ENCODE measurements around the gene SAP130.

Gene SAP130

DNA sequence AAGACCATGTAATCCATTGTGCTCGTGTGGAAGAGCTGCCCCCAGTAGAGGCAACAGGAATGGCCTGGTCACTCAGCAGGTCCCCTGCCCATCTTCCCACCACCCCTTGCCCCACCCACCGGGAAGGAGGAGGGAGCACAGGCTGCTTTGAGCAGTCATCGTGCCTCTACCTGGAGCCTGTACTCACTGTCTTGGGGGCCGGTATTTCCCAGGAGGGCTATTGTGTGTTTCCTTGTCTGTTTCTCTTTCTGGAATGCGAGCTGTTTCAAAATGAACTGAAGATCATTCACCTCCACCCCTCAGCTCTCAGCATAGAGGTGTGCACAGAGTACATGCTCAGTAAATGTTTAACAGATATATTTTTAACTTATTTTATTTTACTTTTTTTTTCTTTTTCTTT, 134.4 kb downstream of the SAP130 start:
- no peak for DNase-seq (ENCODE audit: low read depth)

DNA sequence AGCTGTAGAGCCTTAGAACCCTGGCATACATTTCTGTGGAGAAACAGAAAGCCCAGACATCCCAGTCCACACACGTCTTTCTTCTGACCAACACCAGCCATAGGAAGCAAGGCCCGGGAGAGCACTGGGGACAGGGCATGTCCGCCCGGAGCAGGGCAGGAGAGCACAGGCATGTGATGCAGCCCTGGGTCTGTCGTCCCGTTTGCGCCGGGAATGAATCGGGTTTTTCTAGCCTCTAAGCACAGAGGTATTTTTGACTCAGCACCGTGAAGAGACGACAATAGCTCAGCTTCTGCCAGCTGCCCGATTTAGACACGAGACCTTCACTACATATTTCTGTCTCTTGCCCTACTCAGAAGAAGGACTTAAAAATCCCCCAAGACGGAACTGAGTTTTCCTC, 134.8 kb downstream of the SAP130 start:
- no peak for DNase-seq (ENCODE audit: low read depth)

DNA sequence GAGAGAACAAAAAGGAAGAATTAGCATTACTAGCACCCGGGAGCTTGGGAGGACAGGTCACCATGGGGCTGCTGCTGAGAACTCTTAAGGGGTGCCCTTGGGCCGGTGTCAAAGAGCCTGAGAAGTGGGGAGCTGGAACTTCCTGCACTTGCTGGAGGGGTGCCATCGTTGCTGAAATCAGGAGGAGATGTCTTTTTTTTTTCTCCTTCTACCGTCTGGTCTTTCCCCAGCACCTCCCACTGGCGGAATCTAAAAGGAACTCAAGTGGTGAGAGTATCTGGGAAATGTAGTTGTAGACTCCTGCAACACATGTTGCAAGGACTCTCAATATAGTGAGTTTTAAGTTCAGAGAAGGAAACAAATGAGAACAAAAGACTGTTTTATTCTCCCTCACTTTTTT, 136.0 kb downstream of the SAP130 start:
- DNase-seq (ENCODE audit: low read depth), result no peak

Data from CMK (cell line).